Fibroblast of skin of right biceps (primary cell): ENCODE results near the gene DROSHA.

Experiments
- DNase-seq: peaks from one replicate; pipeline ENCODE4 v3.0.0-alpha.2; 2013

Gene DROSHA

DNA sequence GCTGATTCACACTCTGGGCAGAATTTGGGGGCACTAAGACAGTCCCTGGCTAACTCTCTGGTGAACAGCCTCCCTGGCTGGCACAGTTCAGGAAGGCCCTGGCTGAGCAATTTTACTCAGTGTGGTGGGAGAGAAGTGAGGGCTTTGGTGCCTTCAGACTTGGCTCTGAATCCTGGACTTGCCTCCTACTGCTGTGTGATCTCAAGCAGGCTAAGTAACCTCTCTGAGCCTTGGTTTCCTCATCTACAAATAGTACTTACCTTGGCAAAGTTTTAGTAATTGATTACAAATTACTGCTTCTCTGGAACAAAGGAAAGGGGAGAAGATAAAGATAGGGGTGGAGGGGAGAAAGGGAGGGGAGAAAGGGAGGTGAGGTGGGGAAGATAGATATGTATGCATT, 153.8 kb downstream of the DROSHA start:
- no peak for DNase-seq

DNA sequence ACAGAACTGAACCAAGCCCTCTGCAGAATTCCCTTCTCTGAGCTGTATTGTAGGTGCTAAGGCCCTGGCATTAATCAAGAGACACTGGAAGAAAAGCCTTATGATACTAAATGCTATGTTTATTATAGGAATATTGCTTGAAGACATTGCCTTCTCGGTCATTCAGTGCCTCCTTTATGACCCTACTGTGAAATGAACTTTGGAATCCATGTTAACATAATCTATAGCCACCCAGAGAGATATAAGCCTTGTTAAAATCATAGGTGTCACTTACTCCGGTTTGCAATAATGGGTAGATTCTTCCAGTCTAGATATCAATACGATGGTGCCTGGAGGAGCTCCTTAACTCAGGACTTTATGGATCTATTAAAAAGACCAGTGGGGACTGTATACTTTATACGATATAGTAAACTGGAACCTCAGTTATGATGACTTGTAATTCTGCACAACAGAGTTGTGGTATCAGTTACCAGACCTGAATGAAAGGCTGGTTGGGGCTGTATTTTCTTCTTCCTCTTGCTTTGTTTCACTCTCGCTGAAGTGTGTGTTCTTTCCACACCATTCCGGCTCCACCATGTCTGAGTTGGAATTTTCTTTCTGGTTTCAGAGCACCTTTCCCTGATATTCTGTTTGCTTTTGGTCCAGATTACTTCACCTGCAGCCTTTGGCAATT, 154.5 kb downstream of the DROSHA start:
- DNase-seq: no peak

DNA sequence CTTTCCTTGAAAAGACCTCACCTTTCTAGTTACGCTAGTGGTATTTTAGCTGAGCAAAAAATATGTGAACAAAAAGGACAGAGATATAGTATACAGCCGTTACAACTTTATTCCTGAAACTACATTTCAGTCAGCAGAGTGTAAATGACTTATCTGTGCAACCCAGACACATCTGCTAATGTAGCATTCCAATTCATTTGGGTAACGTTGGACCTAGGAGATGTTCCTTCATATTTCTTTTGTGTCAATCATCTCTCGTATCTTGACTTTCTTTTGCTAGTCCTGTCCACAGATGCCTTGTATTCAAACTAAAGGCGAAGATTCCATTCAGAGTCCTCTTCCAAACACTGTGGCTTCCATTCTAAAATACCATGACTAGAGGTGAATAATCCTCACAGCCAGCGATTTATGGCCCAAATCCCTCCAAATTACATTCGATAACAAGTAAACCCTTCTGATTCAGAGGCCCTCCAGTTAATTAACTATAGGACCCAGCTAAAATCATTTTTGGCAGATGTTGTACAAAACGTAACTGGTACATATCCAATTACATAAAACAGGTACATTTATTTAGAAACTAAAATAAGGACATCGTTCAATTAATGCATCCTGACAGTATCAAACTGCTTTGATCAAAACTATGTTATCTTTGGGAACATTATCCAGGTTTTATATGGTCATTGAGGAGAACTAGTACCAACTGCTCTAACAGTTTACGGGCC, 155.7 kb downstream of the DROSHA start:
- DNase-seq: no peak

DNA sequence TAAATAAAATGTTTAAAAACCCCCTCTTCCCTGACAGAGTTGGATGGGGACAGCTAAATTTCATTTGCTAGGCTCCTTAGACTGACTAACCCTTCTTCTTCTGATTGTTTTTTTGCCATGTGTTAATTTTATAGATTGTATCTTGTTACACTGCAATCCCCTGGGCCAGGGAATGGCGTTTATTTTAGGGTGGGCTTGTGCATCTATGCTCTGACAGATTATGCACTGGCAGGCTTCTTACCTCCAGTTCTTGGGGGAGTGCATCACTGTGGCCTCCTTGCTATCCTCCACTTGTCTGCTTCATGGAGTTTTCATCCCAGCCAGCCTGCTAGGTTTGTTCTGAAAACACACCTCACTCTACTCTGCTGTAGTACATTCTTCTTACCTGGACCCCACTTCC, 159.8 kb downstream of the DROSHA start:
- DNase-seq: no peak

DNA sequence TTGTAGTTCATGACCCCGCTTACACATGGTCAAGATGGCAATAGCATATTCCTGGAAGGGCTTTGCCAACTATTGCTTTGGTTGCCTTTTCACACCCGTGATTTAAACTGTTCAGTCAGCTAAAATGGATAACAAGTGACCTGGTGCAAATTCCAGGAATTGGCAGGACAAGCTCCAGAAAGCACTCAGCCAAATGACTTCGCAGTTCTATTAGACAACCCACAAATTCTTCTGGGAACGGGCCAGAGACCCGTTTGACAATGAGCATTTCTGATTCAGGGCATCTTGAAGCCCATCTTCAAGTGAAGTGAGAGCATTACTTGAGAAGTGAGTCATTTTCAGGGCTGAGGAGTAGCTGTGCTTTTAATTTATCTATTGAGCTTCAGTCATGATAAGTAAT, 165.0 kb downstream of the DROSHA start:
- peak; percentile 89 for DNase-seq

DNA sequence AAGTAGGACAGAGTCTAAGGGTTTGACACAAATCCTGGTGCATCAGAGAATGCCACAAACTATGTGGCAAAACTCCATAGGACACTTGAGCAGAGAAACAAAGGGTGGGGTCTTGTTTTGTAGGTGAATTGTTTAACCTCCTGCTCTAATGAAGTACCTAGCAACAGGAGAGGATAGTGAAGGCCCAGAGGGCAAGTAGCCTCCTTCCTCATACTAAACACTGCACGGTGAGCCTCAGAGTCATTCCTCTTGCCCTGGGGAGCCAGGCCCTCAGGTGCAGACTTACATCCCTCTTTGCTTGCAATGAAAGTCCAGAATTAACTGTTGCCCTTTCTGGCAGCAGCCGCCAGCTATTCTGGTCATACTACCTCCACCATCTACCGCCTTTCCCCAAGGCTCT, 166.1 kb downstream of the DROSHA start:
- no peak for DNase-seq

DNA sequence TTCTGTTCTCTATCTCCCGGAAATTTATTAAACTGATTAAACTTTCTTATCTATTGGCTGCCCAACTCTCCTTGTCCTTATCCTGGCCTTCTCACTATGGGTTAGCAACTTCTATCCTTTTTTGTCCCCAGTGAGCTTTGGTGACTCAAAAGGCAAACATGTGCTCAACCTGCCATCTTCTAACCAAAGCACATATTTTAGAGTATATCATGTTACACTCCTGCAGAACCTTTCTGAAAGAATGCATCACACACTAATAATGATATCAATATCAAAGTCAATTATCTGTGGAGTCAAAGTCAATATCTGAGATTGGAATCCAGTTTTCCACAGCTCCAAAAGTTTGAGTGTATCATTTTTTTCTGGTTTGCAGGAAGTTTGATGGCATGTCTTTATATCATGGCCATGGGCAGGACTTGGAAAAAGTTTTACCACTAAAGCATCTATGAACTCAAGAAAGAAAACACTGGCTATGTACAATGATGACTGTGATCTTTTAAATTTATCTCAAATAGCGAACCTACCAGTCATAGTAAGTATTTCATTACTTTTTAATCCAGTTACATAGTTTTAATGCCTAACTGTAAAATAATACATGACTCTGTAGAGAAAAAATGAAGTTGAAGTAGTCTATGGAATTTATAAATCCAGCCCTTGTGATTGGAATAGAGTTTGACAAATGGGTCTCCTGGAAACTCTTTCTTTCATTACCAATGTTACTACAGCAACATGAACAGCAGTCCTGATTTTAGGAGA, 166.8 kb downstream of the DROSHA start:
- DNase-seq: peak; percentile 93

DNA sequence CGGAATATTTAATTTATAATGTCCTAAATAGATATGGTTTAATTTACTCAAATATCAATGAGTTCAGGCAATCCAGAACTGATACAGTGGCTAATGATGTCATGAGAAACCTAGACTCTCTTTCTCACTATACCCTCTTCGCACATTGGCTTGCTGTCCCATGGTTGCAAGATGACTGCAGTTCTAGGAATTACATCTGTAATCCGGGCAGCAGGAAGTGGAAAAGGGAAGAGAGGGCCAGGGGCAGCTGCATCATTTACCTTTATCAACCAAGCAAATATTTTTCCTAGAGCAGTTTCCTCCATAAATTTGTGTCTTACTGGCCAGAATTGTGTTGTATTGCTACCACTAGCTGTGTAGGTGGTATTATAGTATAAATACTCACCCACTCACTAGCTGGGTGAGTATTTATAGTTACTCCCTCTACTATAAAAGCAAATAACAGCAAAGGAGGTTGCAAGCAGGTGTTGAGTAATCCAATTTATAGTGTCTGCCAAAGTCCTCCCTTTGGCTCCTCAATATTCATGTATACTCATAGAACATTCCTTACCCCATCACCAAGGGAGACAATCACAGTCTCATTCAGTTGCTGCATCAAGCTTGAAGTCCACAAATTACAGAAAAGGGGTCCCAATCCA, 168.8 kb downstream of the DROSHA start:
- peak; percentile 69 for DNase-seq

DNA sequence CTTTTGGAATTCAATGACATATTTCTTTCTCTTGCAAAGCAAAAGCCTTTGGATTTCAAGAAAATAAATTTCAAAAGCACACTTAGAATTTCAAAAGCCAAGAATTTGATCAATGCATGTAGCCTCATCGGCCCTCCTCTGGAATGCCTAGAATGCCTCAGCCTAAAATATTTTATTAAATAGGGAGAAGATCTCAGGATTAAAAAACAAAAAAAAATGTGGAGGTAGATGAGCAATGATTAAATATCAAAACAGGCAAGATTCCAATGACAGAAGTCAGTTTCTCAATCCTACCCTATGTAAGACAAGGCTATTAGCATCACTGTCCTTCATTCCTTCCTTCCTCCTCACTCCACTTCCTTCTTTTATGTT, 169.4 kb downstream of the DROSHA start:
- DNase-seq: peak; percentile 87

DNA sequence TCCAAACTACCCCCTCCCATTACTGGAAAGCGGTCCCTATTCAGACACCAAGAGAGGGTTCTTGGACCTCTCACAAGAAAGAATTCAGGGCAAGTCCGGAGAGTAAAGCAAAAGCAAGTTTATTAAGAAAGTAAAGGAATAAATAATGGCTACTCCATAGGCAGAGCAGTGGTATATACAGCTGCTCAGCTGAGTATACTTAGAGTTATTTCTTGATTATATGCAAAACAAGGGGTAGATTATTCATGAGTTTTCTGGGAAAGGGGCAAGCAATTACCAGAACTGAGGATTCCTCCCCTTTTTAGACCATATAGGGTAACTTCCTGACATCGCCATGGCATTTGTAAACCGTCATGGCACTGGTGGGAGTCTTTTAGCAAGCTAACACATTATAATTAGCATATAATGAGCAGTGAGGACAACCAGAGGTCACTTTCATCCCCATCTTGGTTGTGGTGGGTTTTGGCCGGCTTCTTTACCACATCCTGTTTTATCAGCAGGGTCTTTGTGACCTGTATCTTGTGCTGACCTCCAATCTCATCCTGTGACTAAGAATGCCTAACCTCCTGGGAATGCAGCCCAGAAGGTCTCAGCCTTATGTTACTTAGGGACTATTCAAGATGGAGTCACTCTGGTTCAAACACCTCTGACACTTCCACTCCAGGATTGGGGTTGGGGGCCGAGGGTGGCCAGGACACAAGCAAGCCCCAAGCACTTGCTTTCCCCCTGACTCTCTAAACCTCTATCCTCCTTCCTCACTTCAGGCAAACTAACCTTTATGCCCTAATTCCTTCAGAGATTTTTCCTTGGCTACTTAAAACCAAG, 170.0 kb downstream of the DROSHA start:
- peak; percentile 85 for DNase-seq

DNA sequence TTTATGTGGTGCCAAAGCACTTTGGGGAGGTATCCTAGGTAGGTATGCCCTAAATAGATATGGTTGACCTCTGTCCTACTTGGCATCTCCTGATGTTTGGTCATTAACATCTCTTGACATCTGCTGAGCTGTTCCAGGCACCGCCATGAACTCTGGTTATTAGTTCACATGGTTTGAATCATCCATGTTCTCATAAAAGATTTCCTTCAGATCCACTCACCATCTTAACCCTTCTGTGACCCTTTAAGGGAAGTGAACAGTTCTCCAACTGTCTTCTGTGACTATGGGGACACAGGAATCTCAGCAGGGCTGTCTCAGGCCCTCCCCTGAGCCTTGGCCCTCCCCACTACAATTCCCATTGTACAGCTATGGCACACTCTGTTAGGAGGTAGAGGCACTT, 170.7 kb downstream of the DROSHA start:
- peak; percentile 92 for DNase-seq

DNA sequence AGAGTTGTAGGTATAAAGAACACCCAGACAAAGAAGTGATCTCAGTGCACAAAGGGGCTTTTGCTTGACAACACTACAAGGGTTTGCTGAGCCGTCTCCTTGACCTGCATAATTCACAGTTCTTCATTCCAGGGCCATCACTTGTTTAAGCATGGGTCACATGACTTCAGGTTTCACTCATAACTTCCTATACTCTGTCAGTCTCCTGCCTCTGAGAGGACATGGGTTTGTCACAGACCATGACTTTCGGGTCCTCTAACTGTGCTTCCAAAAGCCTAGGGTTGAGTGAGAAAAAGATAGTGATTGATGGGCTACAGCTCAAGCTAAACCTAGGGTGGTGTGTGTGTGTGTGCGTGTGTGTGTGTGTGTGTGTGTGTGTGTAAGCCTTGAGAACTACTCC, 172.1 kb downstream of the DROSHA start:
- DNase-seq: no peak

DNA sequence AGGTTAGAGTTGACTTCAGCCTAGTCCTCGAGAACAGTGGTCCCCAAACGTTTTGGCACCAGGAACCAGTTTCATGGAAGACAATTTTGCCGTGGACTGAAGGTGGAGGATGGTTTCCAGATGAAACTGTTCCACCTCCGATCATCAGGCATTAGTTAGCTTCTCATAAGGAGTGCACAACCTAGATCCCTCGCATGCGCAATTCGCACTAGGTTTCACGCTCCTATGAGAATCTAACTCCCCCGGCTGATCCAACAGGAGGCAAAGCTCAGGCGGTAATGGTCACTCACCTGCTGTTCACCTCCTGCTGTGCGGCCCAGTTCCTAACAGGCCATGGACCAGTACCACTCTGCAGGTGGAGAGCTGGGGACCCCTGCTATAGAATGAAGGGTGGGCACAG, 174.9 kb downstream of the DROSHA start:
- DNase-seq: no peak

DNA sequence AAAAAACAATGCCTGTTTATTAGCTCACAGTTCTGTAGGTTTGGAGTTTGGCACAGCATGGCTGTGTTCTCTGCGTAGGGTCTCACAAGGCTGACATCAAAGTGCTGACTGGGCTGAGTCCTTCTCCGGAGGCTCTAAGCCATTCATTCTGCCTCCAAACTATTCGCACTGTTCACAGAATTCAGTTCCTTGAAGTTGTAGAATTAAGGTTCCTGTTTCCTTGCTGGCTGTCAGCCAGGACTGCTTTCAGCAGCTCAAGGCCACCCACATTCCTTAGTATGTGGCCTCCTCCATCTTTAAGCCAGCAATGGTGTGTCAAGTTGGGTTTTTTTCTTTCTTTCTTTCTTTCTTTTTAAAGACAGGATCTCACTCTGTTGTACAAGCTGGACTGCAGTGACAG, 176.6 kb downstream of the DROSHA start:
- peak; percentile 36 for DNase-seq
